Neuron (in vitro differentiated cells): ENCODE measurements around the gene FLACC1.
"Not testable (repeated sequence)": the region's sequence is repeated elsewhere in the genome, so short reads cannot be mapped to it uniquely, and the experiment has no call there.

ENCODE experiments used
- H2AFZ ChIP-seq: one replicate; pipeline ENCODE4 v1.6.1; 2013; ENCODE audit warnings: low read depth, mild to moderate bottlenecking, inconsistent platforms, low read length, moderate library complexity
- H3K27me3 ChIP-seq: one replicate; pipeline ENCODE4 v1.6.1; 2013; ENCODE audit warnings: low read length; ENCODE audit not compliant: insufficient read depth
- H3K36me3 ChIP-seq: one replicate; pipeline ENCODE4 v1.6.1; 2013; ENCODE audit warnings: low read length; ENCODE audit not compliant: insufficient read depth
- H3K4me1 ChIP-seq: one replicate; pipeline ENCODE4 v1.6.1; 2013; ENCODE audit warnings: low read length; ENCODE audit not compliant: insufficient read depth
- H3K4me3 ChIP-seq: 2 replicates; pipeline ENCODE4 v1.5.1; 2013; ENCODE audit warnings: mild to moderate bottlenecking, low read length, moderate library complexity
- H3K9me3 ChIP-seq: one replicate; pipeline ENCODE4 v1.6.1; 2013; ENCODE audit warnings: low read length

The FLACC1 gene

GRCh38 chr2:201343559-201343958, 13.6 kb downstream of the FLACC1 start:
- H3K9me3 ChIP-seq = peaks cover 3% of the 10 kb centered on the region
- H3K4me1 ChIP-seq = no peaks in the 10 kb centered on the region
- no peak overlapping the region for H2AFZ ChIP-seq
- H3K36me3 ChIP-seq = no peaks in the 10 kb centered on the region
- H3K27me3 ChIP-seq = no peaks in the 10 kb centered on the region
- H3K4me3 ChIP-seq = no peak overlapping the region

GRCh38 chr2:201342923-201343322, 14.2 kb downstream of the FLACC1 start:
- peaks cover 3% of the 10 kb centered on the region for H3K9me3 ChIP-seq
- no peaks in the 10 kb centered on the region for H3K27me3 ChIP-seq
- no peaks in the 10 kb centered on the region for H3K36me3 ChIP-seq

DNA sequence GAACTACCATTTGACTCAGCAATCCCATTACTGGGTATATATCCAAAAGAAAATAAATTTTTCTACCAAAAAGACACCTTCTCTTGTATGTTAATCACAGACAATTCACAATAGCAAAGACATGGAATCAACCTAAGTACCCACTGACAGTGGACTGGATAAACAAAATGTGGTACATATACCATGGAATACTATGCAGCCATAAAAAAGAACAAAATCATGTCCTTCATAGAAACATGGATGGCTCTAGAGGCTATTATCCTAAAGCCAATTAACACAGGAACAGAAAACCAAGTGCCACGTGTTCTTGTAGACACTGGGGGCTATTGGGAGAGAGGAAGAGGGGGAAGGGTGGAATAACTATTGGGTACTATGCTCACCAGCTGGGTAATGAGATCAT, 27.7 kb downstream of the FLACC1 start:
- Histone ChIP-seq H2AFZ (no peak overlapping the region), H3K36me3 (no peaks in the 10 kb centered on the region), H3K9me3 (no peaks in the 10 kb centered on the region), H3K27me3 (no peaks in the 10 kb centered on the region), H3K4me3 (no peak overlapping the region), H3K4me1 (no peaks in the 10 kb centered on the region)

More at GRCh38 chr2:201342923-201343322, 14.2 kb downstream of the FLACC1 start:
- Histone ChIP-seq H3K4me1 (no peaks in the 10 kb centered on the region), H3K4me3 (no peak overlapping the region), H2AFZ (no peak overlapping the region)

GRCh38 chr2:201327678-201328077, 29.5 kb downstream of the FLACC1 start:
- Histone ChIP-seq H3K4me1 (no peaks in the 10 kb centered on the region), H3K9me3 (no peaks in the 10 kb centered on the region), H3K36me3 (no peaks in the 10 kb centered on the region), H2AFZ (no peak overlapping the region), H3K4me3 (no peak overlapping the region), H3K27me3 (no peaks in the 10 kb centered on the region)

DNA sequence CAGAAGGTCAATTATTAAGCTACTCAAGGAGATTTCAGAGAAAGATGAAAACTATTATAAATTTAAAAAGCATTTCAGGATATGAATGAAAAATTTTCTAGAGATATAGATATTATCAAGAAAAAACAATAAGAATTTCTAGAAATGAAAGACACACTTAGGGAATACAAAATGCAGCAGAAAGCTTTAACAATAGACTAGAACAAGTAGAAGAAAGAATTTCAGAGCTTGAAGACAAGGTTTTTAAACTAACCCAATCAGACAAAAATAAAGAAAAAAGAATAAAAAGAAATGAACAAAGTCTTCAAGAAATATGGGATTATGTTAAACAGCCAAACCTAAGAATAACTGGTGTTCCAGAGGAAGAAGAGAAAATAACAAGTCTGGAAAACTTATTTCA, 34.4 kb downstream of the FLACC1 start:
- no peak overlapping the region for H2AFZ ChIP-seq
- H3K9me3 ChIP-seq = peaks cover 2% of the 10 kb centered on the region
- no peaks in the 10 kb centered on the region for H3K4me1 ChIP-seq
- no peaks in the 10 kb centered on the region for H3K27me3 ChIP-seq
- H3K4me3 ChIP-seq = no peak overlapping the region
- no peaks in the 10 kb centered on the region for H3K36me3 ChIP-seq

GRCh38 chr2:201320701-201321100, 36.4 kb downstream of the FLACC1 start:
- no peak overlapping the region for H3K4me3 ChIP-seq
- H3K36me3 ChIP-seq = no peaks in the 10 kb centered on the region
- H2AFZ ChIP-seq = no peak overlapping the region
- peaks cover 2% of the 10 kb centered on the region for H3K9me3 ChIP-seq
- no peaks in the 10 kb centered on the region for H3K27me3 ChIP-seq
- no peaks in the 10 kb centered on the region for H3K4me1 ChIP-seq

- no peak overlapping the region for H2AFZ ChIP-seq
- H3K27me3 ChIP-seq = no peaks in the 10 kb centered on the region
- H3K4me1 ChIP-seq = no peaks in the 10 kb centered on the region
- peaks cover 2% of the 10 kb centered on the region for H3K9me3 ChIP-seq
- no peak overlapping the region for H3K4me3 ChIP-seq
- H3K36me3 ChIP-seq = no peaks in the 10 kb centered on the region
Observed at GRCh38 chr2:201320257-201320656, 36.9 kb downstream of the FLACC1 start.

- H3K4me3 ChIP-seq = no peak overlapping the region
- no peaks in the 10 kb centered on the region for H3K27me3 ChIP-seq
- H3K9me3 ChIP-seq = peaks cover 2% of the 10 kb centered on the region
- no peak overlapping the region for H2AFZ ChIP-seq
- no peaks in the 10 kb centered on the region for H3K4me1 ChIP-seq
- H3K36me3 ChIP-seq = no peaks in the 10 kb centered on the region
Observed at GRCh38 chr2:201319511-201319910, 37.6 kb downstream of the FLACC1 start.

GRCh38 chr2:201313362-201313761, 43.8 kb downstream of the FLACC1 start:
- Histone ChIP-seq H3K4me3 (no peak overlapping the region), H2AFZ (no peak overlapping the region), H3K27me3 (no peaks in the 10 kb centered on the region), H3K9me3 (no peaks in the 10 kb centered on the region), H3K36me3 (no peaks in the 10 kb centered on the region), H3K4me1 (no peaks in the 10 kb centered on the region)

- Histone ChIP-seq H3K9me3 (no peaks in the 10 kb centered on the region), H3K36me3 (no peaks in the 10 kb centered on the region), H3K4me3 (no peak overlapping the region), H2AFZ (no peak overlapping the region), H3K4me1 (no peaks in the 10 kb centered on the region), H3K27me3 (no peaks in the 10 kb centered on the region)
Observed at GRCh38 chr2:201308914-201309313, 48.2 kb downstream of the FLACC1 start.

DNA sequence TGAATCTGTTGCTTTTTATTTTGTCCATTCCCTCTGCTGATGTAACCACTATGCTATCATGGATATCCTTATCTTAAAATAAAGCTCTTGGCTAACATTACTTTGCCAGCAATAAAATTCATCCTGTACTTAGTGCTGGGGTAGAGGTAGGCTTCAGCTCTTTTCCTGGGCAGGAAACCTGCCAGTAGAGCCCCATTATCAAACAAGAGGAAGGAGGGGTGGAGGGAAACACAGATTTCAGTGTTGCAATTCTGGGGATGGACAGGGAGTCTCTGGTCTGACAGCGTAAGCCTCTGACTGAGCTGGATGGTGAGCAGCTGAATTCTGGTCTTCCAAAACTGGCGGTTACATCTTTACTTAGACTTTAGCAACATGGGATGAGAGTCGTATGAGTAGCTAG, 49.3 kb downstream of the FLACC1 start:
- Histone ChIP-seq H3K9me3 (no peaks in the 10 kb centered on the region), H3K36me3 (no peaks in the 10 kb centered on the region), H3K4me1 (no peaks in the 10 kb centered on the region)

DNA sequence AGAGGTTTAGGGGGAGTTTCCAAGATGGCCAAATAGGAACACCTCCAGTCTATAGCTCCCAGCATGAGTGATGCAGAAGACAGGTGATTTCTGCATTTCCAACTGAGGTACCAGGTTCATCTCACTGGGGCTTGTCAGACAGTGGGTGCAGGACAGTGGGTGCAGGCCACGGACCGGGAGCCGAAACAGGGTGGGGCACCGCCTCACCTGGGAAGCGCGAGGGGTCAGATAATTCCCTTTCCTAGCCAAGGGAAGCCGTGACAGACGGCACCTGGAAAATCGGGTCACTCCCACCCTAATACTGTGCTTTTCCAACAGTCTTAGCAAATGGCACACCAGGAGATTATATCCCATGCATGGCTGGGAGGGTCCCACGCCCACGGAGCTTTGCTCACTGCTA, 57.2 kb downstream of the FLACC1 start:
- H3K27me3 ChIP-seq, H2AFZ ChIP-seq, H3K4me1 ChIP-seq, H3K9me3 ChIP-seq, H3K4me3 ChIP-seq, H3K36me3 ChIP-seq: not testable (repeated sequence)

More for the DNA sequence above, 49.3 kb downstream of the FLACC1 start:
- Histone ChIP-seq H3K27me3 (no peaks in the 10 kb centered on the region), H3K4me3 (no peak overlapping the region), H2AFZ (no peak overlapping the region)

DNA sequence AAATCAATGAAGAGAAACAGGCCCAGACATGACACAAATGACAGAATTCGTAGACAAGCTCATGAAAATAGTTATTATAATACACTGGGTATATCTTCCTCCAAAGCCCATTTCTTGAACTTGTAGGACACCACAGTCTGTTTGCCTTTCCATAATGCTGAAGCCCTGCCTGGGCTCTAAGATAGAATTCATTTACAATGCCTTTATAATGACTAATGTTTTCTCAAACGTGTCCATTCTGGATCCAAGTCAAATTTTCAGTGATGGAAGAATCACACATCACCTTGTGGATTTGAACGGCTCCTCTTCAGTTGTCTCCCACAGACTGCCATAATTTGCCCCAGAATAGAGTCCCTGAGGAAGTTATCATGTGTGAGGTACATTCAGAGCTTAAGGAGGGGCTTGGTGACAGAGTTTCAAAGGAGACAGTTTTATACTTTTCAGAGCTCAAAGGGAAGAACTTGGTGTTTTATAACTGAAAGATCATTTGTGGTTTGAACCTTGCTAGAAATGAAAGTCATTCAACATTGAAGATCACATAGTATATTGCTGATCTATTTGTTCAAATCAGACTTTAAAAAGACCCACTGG, 58.6 kb downstream of the FLACC1 start:
- H3K9me3 ChIP-seq = no peaks in the 10 kb centered on the region
- no peaks in the 10 kb centered on the region for H3K27me3 ChIP-seq
- no peaks in the 10 kb centered on the region for H3K4me1 ChIP-seq
- H3K4me3 ChIP-seq = no peak overlapping the region
- H3K36me3 ChIP-seq = no peaks in the 10 kb centered on the region
- no peak overlapping the region for H2AFZ ChIP-seq

DNA sequence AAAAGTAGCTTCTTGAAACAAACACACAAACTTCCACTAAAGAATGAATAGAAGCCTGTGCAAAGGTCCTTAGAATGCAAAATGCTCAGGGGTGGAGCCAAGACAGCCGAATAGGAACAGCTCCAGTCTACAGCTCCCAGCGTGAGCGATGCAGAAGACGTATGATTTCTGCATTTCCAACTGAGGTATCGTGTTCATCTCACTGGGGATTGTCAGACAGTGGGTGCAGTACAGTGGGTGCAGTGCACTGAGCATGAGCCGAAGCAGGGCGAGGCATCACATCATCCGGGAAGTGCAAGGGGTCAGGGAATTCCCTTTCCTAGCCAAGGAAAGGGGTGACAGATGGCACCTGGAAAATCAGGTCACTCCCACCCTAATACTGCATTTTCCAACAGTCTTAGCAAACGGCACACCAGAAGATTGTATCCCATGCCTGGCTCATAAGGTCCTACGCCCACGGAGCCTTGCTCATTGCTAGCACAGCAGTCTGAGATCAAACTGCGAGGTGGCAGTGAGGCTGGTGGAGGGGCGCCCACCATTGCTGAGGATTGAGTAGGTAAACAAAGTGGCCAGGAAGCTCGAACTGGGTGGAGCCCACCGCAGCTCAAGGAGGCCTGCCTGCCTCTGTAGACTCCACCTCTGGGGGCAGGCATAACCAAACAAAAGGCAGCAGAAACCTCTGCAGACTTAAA, 66.5 kb downstream of the FLACC1 start:
- not testable (repeated sequence) for H3K36me3 ChIP-seq, H3K4me1 ChIP-seq, H3K4me3 ChIP-seq, H2AFZ ChIP-seq, H3K9me3 ChIP-seq, H3K27me3 ChIP-seq
